HG03103 (cell line): ENCODE measurements around the gene UPK3A.
"Not testable (repeated sequence)": the region's sequence is repeated elsewhere in the genome, so short reads cannot be mapped to it uniquely, and the experiment has no call there.

Source experiments
- ATAC-seq: cut with Tn5 transposase; IDR thresholded peaks from one replicate; pipeline ENCODE4 v1.9.1; 2021; ENCODE audit warnings: low read depth; ENCODE audit not compliant: unreplicated experiment

Gene UPK3A

DNA sequence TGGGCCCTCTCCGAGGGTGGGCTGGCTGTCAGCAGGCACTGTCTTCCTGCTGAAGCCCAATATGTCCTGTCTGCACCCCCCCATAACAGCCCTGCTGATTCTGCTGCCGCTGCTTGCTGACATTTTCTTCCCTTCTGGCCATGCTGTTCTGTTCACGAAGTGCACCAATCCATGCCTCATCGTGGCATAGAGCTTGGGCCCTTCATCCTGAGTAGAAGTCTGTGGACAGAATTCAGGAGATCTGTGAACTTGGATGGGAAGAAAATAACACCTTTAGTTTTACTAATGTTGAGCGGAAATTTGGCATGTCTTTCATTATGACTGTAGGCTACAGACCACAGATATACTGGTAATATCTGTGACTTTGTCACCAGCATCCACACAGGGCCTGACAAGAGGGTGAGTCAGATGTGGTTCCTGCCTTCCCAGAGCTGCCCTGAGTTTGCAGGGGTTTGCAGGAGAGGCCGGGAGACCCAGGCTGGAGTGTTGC, 29.9 kb upstream of the UPK3A start:
- ATAC-seq, result no peak

DNA sequence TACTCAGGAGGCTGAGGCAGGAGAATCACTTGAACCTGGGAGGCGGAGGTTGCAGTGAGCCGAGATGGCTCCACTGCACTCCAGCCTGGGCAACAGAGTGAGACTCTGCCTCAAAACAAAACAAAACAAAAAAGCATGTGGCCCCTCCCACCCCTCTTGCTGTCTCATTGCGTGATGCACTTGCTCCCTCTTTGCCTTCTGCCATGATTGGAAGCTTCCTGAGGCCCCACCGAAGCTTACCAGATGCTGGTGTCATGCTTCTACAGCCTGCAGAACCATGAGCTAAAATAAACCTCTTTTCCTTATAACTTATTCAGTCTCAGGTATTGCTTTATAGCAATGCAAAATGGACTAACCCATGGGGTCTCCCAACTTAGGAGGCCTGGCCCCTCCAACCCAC, 26.8 kb upstream of the UPK3A start:
- not testable (repeated sequence) for ATAC-seq

DNA sequence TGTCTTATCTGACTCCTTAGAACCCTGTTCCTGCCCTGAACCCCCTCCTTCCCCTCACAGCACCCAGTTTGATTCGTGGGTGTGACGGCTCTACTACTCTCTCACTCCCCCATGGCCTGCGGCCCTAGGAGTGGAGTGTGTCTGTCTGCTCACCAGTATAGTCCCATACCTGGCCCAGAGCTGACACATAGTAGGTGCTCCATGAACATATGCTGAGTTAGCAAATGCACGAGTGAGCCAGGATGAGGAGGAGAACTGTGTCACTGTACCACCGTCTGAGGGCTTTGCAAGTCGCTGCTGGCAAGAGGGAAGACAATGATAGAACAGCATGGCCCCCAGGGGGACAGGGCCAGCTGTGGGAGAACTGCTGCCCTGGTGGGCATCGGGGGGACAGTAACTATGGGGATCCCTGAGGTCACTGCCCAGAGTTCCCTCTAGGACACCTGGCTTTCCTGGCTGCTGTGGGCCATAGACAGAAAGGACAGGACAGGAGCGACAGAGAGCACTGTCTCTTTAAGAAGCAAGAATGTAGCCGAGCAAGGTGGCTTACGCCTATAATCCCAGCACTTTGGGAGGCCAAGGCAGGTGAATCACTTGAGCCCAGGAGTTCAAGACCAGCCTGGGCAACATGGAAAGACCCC, 24.9 kb upstream of the UPK3A start:
- no peak for ATAC-seq

DNA sequence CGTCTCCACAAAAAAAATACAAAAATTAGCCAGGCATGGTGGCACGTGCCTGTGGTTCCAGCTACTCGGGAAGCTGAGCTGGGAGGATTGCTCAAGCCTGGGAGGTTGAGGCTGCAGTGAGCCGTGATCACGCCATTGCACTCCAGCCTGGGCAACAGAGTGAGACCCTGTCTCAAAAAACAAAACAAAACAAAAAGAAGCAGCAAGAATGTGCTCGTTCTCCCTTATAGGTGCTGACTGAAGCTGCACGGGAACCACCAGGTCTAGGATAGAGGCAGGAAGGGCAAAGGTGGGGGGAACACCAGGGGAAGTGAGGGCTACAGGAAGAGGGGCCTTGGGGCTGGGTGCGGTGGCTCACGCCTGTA, 24.4 kb upstream of the UPK3A start:
- ATAC-seq, result not testable (repeated sequence)

DNA sequence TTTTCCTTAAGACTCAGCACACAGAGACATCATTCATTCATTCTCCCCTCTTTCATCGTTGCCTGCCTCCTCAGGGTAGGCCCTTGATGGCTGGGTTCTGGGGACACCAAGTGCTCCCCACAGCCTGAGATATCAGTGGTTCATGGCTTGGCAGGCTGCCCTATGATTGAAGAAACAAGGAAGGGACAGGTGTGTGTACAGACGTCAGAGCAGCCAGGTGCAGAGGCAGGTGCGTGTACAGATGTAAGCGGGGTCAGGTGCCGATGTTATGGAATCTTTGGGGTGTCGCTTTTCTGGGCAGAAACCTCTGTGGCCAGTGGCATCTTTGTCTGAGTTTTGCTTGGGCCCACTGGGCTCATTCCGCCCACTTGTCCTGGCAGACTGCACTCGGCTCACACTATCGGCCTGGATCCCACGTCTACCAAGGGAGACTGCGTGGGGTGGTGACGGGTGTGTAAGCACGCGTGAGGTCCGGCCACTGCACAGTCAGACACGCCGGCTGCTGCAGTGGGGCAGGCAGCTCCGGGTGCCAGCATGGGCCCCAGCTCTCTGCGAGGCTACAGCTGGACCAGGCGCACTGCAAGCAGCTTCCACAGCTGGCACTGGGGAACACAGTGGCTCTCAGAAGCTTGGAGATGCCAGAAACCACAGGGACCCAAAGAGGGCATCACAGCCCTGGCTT, 23.2 kb upstream of the UPK3A start:
- no peak for ATAC-seq

DNA sequence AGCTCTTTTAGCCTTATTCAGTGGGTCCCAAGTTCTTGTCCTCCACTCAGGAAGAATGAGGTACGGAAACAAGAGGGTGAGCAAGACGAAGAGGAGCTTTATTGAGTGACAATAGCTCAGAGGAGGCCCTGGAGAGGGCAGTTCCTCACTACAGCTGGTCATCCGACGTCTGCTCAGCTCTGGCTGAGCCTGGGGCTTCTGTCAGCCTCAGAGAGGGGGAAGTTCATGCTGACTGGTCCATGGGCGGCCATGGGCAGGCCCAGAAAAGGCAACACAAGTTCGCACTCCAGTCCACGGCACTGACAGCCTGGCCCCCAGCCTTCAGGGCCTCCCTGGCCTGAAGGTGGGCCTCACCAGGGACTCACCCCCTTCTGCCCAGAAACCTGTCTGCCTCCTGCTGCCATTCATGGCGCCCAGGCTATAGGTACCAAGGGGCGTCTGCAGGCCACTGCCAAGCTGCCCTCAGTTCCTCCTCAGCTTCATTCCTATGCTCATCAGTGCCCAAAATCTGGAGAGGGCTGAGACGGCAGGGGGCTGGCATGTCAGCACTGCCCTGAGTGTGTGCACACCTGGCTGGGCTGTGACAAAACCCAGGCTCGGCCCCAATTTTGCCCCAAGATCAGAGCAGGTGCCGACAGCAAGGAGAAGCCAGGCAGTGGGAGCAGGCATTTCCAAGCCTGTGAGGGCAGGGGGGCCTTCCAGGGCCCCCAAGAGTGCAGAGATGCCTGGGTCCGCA, 22.4 kb upstream of the UPK3A start:
- ATAC-seq, result no peak

DNA sequence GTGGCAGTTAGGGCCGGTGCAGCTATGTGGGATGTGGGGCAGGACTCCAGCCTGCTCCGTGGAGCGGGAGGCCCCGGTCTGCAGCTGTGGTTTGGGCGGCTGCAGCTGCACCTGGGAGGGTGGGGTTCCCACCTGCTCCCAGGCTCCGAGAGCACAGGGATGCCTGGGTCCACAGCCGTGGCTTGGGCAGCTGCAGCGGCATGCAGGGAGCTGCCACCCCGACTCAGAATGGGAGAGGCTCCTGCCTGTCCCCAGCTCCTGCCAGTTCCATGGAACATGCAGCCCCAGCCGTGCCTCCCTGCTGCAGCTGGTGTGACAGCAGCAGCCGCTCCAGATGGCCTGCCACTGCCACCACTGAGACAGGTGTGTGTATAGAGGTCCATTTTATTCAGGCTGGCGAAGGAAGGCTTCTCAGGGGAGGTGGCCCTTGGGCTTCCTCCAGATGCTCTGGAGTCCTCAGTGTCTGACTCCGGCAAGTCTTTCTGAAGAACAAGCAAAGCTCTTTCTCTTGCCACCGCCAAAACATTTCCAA, 21.8 kb upstream of the UPK3A start:
- peak; percentile 25 for ATAC-seq

DNA sequence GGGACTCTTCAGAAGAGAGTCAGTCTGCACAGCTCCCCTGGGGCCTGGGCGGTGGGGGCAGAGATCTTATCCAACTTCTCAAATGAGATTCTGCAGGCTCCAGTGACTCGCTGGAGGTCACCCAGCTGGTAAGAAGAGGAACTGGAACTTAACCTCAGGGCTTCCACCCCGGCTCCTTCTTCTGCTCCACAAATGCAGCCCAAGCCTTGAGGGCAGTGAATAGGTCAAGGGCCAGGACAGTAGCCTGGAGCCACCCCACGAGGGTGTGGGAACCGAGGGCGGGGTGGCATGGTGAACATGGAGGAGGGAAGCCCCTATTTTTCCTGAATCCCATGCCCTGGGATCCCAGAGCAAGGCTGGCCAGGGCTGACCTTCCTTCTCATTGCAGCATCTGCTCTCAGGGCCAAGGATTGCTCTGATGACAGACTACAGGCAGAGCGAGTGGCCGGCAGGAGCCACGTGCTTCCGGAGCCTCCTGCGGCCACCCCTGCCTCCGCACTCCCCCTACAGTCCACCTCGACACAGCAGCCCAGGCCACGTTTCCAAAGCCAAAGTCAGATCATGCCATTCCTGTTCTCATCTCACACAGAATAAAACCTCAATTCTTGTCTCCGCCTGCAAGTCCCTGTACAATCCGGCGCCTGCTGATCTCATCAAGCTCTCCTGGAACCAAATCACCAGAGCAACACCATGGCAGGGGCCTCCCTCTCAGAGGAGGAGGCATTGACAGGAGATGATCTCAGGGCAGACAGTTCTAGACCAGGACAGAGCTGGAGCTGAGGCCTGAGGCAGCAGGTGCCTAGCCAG, 21.1 kb upstream of the UPK3A start:
- ATAC-seq, result peak; percentile 70

DNA sequence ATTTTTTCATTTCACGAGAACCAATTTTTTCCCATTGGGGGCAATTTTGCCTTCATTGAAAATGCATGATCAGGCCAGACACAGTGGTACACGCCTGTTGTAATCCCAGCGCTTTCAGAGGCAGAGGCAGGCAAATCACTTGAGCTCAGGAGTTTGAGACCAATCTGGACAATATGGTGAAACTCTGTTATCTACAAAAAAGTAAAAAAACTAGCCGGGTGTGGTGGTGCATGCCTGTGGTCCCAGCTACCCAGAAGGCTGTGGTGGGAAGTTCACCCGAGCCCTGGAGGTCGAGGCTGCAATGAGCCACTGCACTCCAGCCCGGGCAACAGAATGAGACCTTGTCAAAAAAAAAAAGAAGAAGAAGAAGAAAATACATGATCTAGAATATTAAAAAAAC, 19.2 kb upstream of the UPK3A start:
- ATAC-seq, result no peak

DNA sequence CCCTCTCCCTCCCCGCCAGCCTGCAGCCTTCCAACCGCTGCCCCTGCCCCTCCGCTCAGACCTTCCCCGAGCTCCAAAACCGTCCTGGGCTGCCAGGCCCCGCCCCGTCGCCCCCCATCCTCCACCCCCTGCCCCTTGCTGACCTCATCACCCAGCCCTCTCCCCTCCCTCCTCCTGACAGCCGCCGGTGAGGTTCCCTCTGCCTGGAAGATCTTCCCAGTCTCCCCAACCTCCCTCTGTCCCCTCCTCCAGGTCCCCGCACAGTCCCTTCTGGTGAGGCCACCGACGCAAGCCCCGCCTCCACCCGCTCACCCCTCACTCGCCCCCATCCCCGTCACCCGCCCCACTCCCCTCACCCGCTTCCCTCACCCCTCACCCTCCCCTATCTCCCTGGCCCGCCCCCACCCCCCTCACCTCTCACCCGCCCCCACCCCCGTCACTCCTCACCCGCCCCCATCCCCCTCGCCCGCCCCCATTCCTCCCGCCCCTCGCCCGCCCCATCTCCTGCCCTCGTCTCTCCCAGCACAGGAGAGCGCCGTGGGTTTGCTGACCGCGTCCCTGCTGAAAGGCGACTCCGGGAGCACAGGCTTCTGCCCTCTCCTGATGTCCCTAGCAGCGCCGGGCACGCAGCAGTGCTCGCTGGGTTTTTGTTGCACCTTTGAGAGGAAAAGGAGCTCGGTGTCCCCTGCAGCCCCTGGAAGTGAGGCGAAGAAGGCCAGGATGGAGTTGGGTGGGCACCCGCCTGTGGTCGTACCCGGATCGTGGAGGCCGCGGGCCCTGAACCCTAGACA, 16.4 kb upstream of the UPK3A start:
- ATAC-seq, result no peak

DNA sequence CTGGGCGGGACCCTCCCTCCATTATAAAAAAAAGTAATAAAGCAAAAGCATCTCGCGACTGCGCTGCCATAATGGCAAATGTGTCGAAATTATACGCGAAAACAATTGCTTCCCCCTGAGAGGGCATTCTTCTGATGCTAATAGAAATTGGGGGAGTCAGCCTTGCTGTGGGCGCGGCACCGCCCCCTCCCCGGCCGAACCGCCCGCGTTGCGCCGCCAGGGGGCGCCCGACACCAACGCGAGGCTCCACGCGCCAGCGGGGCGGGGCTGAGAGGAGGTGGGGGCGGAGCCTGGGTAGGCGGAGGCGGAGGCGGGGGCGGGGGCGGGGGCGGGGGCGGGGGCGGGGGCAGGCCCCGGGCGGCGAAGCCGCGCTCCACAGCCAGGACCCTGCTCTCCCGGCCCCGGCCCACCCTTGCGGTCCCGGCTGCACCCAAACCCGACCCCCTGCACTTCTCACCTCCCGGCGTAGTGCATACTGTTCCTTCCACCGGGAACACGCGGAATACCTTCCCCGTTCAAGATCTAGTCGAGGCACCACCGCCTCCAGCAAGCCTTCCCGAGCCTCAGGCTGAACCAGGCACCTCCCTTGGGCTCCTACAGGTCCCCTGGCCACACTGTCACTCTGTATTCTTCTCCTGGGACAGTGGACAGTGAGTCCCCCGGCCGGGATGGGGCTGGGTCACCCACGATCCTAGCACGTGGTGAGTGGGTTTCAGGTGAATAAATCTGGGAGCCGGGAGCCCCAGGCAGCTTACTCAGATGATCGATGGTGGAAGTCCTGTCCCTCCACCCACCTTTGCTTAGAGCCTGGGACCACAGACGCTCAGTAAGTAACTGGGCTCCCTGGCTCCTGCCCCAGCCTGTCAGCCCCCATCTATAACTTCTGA, 15.5 kb upstream of the UPK3A start:
- ATAC-seq, result no peak

DNA sequence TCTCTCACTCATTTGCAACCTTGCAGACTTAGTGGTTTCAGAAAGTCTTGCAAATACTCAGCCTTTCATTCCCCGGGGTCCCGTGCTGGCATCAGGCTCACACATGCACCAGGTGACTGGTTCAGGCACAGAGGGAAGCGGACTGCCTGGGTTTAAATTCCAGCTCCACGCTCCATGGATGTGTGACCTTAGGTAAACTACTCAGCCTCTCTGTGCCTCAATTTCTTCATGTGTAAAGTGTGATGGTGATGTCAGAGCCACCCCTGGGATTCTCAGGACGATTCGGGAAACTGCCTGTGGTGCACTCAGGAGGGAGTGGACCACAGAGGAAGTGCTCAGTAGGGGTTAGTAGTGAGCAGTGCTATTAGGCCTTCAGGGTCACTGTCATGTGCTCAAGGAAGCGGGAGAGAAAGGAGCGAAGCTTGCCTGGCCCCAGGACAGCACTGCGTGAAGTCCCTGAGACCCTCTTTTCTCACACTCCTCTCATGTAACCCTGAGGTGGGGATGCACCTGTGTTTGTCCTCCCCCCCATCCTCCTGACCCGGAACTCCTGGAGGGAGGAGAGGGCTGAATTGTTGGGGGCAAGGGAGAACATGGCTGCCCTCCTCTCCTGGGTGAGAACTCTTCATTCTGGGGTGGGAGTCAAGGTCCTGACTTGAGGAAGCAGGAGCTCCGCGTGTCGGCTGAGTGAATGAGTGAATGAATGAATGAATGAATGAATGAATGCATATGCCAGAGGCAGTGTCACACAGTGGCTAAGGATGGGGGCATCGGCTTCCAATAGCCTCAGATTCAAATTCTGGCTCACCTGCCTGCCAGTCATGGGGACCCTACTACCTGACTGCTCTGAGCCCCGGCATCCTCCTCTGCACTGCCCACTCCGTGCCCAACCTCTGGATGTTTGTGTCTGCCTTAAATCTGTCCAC, 14.4 kb upstream of the UPK3A start:
- ATAC-seq, result no peak

DNA sequence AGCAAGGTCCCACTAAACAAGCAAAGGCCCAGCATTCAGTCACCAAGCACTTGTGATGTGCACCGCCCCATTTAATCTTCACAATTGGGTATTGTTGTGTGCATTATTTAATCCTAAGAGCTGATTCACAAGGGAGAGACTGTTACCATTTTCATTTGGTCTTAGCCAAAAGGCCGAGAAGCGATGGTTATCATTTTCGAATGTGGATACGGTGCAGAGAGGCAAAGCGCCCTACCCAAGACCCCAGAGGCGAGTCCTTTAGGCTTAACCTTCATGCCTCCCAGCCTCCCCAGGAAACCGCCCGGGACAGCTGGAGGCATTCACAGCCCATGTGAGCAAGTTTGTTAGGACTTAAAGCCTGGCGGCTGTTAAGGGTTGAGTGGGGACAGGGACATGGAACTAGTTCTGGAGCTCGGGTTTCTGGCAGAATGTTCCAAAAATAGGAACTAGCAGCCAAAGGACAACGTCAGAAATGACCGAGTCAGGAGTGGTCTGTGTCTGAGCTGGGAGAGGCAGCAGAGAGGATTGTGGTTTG, 13.0 kb upstream of the UPK3A start:
- no peak for ATAC-seq

DNA sequence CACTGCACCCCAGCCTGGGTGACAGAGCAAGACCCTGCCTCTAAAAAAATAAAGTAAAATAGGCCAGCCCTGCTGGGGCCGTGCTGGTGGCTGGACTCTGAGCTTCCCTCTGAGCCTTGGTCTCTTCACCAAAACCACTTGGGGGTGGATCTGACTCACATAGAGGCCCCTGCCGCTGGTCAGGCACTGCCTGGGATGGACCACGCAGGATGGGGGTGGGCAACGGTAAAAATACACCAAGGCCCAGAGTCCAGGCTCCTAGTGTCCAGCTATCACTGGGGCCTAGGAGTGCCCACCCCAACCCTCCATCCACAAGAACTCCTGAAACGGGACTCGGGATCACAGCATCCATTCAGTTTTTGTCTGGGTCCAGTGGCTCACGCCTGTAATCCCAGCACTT, 12.3 kb upstream of the UPK3A start:
- no peak for ATAC-seq

DNA sequence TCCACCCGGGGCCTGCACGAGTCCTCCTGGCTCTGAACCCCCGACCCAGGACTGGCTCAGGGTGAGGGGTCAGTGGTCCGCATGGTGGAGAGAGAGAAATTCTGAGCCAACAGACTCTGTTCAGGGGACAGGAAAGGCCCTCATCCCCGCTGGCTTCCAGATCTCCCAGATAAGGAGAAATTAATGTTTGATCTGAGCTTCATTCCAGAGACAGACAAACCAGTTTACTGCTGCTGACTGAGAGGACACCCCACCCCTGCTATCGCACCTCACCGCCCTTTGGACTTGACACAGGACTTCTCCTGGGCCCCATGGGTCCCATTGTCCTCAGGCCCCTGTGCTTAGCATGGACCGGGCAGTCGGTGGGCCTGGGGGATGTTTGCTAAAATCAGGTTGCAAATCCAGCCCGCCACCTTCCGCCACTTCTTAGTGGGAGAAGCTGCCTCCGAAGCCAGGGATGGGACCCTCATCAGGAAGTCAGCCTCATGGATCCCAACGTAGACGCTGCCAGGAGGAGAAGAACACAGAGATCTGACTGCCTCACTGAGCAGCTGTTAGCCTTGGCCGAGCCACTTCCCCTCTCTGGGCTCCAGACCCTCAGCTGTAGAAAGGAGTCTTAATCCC, 11.2 kb upstream of the UPK3A start:
- no peak for ATAC-seq

DNA sequence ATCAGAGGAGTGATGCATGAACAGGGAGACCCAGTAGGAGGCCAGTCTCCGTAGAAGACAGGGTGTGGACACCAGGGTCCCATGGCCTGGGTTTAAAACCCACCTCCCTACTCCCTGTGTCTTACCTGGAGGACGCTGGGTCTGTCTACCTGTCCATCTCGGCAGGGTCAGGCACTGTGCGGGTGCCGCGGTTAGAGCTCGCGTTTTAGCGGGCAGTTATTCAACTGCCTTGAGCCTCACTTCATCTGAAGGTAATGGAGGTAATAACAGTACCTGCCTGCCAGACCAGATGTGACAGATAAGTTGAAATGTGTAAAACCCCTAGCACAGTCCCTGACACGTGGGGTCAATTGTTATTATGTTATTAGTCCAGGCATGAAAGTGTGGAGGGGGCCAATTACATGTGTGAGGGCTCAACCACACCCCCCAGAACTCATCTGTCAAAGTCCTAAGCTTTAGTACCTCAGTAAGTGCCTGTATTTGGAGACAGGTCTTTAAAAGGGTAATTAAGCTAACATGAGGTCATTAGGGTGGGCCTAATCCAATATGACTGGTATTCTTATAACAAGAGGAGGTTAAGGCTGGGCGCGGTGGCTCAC, 8.1 kb upstream of the UPK3A start:
- no peak for ATAC-seq

DNA sequence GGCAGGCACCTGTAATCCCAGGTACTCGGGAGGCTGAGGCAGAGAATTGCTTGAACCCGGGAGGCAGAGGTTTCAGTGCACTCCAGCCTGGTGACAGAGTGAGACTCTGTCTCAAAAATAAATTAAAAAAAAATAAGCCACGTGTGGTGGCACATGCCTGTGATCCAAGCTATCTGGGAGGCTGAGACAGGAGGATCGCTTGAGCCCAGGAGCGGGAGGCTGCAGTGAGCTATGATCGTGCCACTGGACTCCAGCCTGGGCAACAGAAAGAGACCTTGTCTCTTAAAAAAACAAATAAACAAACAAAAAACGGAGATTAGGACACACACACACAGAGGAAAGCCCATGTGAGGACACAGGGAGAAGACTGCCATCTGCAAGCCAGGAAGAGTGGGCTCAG, 7.0 kb upstream of the UPK3A start:
- not testable (repeated sequence) for ATAC-seq
